Cardiac muscle cell (in vitro differentiated cells and primary cell): ENCODE results near the gene ZRANB1. TPM values are rescaled to one million over a fixed set of nuclear protein-coding genes. Genes with fewer than 3 reads are reported as not detected.

Source experiments
- DNase-seq, 2 donors: peaks; one replicate each; pipeline versions ENCODE4 v3.0.0 to v3.0.0-alpha.2; 2010 to 2017; ENCODE audit warnings: low read depth in 1 of 2, low spot score in 1 of 2
- H3K27ac ChIP-seq: fragments of 200-600 bp; sonication (generic); 2 replicates; pipeline ENCODE4 v1.5.1; 2016
- H3K27me3 ChIP-seq: fragments of 200-600 bp; sonication (generic); 2 replicates; pipeline ENCODE4 v1.6.0; 2016; ENCODE audit warnings: control low read depth
- H3K36me3 ChIP-seq: fragments of 200-600 bp; sonication (generic); 2 replicates; pipeline ENCODE4 v1.5.1; 2016; ENCODE audit warnings: control low read depth
- H3K4me1 ChIP-seq: fragments of 200-600 bp; sonication (generic); 2 replicates; pipeline ENCODE4 v1.8.1; 2017; ENCODE audit warnings: low read depth, mild to moderate bottlenecking, mixed run types
- H3K4me3 ChIP-seq: fragments of 200-600 bp; sonication (generic); 2 replicates; pipeline ENCODE4 v1.5.1; 2016; ENCODE audit warnings: mild to moderate bottlenecking
- H3K9me3 ChIP-seq: fragments of 200-600 bp; sonication (generic); 2 replicates; pipeline ENCODE4 v1.5.1; 2017; ENCODE audit warnings: low read depth, mild to moderate bottlenecking, control low read depth
- polyA plus RNA-seq: library from polyadenylated mRNA; unstranded; fragments of >200 nt; fragmentation: Nextera tagmentation; extraction: Ambion mirVana; gene quantifications from 2 replicates; pipeline ENCODE4 v1.2.1, GENCODE V29; 2016
- total RNA-seq: library from RNA; depleted of rRNA; stranded (reverse); fragments of >200 nt; gene quantifications from 2 replicates; pipeline ENCODE4 v1.2.3, GENCODE V29; 2016
- TF ChIP-seq, protein P1 (sequence below): IDR thresholded peaks from 2 replicates; pipeline ENCODE4 v1.5.1; 2012; ENCODE audit warnings: low read depth, mild to moderate bottlenecking, low read length

ZRANB1 gene
- total and polyA plus RNA-seq, 2 experiments from 2014 or later: 11.0 to 20.9 TPM

DNA sequence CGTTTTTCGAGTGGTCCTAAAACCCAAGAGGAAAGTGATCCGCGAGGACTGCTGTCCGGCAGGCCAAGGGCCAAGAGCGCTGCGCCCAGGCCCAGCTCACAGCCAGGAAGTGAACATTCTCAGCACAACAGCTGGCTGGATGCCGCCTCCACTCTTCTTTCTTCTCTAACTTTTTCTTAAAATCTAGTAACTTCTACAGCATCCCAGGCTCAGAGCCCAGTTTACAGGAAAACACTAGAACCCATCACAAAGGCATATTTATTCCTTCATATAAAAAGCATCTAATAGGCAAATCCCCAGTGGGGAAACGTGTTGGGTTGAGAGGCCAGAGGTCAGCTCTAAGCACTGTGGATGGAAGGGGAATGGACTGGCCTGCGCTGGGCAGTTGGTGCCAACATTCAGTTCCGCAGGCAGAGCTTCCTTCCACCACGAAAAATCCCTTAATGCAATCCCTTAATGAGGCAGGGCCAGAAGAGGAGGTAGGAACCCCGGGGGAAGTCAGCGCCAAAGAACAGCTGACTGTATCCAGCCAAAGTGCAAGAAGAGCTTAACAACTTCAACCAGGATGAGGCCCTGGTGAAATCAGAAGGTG lies 74.8 kb downstream of the ZRANB1 start:
- Histone ChIP-seq H3K9me3 (no peaks in the 10 kb centered on the region), H3K27ac (no peak overlapping the region), H3K27me3 (no peaks in the 10 kb centered on the region), H3K4me3 (no peak overlapping the region), H3K36me3 (no peaks in the 10 kb centered on the region), H3K4me1 (peaks cover 1% of the 10 kb centered on the region)
- TF ChIP-seq, protein P1, sequence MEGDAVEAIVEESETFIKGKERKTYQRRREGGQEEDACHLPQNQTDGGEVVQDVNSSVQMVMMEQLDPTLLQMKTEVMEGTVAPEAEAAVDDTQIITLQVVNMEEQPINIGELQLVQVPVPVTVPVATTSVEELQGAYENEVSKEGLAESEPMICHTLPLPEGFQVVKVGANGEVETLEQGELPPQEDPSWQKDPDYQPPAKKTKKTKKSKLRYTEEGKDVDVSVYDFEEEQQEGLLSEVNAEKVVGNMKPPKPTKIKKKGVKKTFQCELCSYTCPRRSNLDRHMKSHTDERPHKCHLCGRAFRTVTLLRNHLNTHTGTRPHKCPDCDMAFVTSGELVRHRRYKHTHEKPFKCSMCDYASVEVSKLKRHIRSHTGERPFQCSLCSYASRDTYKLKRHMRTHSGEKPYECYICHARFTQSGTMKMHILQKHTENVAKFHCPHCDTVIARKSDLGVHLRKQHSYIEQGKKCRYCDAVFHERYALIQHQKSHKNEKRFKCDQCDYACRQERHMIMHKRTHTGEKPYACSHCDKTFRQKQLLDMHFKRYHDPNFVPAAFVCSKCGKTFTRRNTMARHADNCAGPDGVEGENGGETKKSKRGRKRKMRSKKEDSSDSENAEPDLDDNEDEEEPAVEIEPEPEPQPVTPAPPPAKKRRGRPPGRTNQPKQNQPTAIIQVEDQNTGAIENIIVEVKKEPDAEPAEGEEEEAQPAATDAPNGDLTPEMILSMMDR: no peak
- peak in 1 of 2 donors; percentile 67 for DNase-seq

DNA sequence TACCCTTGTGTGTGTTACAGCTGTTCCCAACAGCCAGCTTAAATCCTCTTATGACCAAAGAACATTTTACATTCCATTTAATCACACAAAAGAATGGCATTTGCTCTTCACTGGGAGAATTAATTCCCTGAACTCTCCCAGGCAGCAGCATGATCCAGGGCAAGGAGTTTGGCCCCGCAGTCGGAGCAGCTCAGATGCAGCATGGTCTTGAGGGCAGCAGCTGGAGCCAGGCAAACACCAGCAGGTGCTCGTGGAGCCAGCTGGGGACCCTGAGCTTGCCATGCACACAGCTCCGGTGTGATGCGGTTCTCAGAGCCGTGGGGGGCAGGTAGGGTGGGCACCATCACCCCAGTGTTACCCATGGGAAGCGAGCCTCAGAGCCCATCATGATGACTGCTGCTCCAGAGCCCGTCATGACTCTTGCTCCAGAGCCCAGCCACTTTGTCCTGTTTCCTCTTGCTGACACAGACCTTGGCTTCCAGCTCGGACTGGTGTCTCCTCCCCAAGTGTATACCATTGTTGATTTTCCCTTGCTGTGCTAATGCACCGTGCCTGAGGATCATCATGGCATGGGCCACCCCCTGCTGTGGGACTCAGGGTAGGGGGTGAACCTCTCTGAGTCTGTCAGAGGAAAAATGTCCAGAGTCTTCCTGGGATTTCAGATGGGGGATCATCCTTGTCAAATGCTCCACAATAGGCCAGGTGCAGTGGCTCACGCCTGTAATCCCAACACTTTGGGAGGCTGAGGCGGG lies 75.8 kb downstream of the ZRANB1 start:
- no peak for DNase-seq
- no peaks in the 10 kb centered on the region for H3K36me3 ChIP-seq
- H3K4me3 ChIP-seq: no peak overlapping the region
- TF ChIP-seq, protein P1: no peak
- H3K9me3 ChIP-seq: no peaks in the 10 kb centered on the region
- no peaks in the 10 kb centered on the region for H3K27me3 ChIP-seq
- H3K27ac ChIP-seq: no peak overlapping the region
- peaks cover 3% of the 10 kb centered on the region for H3K4me1 ChIP-seq

DNA sequence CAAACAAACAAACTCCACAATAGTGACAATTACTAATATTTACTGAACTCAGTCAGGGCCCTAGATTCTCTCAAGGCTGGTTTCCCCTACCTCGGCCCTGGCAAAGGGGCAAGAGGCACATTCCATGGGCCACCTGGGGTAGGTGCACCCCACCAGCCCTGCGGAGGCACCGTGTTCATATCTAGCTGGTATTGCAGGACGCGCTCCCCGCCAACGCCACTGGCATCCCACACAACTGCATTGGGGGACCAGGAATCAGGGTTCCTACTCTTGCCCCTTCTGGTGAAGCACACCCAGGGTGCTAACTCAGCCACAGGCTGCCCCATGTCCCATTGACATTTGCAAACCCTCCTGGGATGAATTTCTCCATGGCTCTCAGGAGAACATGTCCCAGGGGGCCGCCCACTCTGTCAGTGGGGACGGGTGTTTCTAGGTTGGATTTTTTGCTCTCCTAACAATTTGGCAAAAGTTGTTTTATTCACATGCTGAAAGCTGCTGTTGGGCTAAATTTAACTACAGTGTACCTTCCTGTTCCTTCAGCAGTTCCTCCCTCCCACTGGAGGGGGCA lies 76.7 kb downstream of the ZRANB1 start:
- peaks cover 7% of the 10 kb centered on the region for H3K4me1 ChIP-seq

DNA sequence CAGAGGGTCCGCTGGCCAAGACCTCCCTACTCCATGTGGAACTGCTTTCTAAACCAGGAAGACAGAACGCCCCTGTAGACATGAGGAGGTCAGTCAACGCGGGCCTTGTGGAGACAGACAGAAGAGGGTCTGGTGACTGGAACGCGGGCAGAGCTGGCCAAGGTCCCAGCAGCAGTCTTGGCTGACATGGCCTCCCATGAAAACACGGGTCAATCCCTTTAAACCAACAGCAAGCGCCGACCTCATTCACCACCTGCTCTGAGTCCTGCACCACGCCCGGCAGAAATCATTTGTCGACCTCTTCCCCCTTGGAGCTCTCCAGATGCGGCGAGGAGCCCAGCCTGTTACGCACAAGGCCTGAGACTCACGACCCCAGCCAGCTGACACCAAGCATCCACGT lies 78.5 kb downstream of the ZRANB1 start:
- peaks cover 20% of the 10 kb centered on the region for H3K4me1 ChIP-seq
- H3K27ac ChIP-seq: no peak overlapping the region
- no peaks in the 10 kb centered on the region for H3K27me3 ChIP-seq
- no peak for DNase-seq
- TF ChIP-seq, protein P1: no peak
- no peaks in the 10 kb centered on the region for H3K9me3 ChIP-seq
- H3K36me3 ChIP-seq: peaks cover 2% of the 10 kb centered on the region
- H3K4me3 ChIP-seq: no peak overlapping the region

More for the DNA sequence above, 76.7 kb downstream of the ZRANB1 start:
- peaks cover 2% of the 10 kb centered on the region for H3K36me3 ChIP-seq
- H3K27ac ChIP-seq: no peak overlapping the region
- H3K4me3 ChIP-seq: no peak overlapping the region
- TF ChIP-seq, protein P1: no peak
- H3K9me3 ChIP-seq: no peaks in the 10 kb centered on the region
- no peaks in the 10 kb centered on the region for H3K27me3 ChIP-seq
- no peak for DNase-seq

DNA sequence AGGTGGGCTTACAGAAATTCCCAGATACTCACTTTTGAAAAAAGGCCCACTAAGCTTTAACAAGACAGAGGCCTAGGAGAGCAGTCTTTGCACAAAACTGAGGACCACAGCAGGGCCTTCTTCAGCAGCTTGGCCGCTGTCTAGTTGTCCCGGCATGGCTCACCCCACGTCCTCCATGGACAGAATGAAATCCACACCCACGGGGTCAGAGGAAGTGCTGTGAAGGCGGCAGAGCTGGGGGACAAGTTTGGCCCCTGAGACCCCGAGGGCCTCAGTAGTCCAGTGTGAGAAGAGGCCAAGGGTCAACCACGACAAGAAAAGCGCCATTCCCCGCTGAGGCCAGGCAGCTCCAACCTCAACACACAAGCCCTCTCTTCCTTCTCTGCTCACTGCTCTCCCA lies 78.9 kb downstream of the ZRANB1 start:
- Histone ChIP-seq H3K4me1 (peaks cover 20% of the 10 kb centered on the region), H3K36me3 (peaks cover 2% of the 10 kb centered on the region), H3K27me3 (no peaks in the 10 kb centered on the region), H3K27ac (no peak overlapping the region), H3K4me3 (no peak overlapping the region), H3K9me3 (no peaks in the 10 kb centered on the region)
- TF ChIP-seq, protein P1: no peak
- no peak for DNase-seq
